Measurements from ENCODE around the gene REEP6.

- no peak for TF ChIP-seq CTCF (IDR thresholded peaks at IDR 0.05; ENCODE audit: low read length)
- no peak for TF ChIP-seq EZH2phosphoT487 (IDR thresholded peaks at IDR 0.05; ENCODE audit: low read length)
Measured at GRCh38 chr19:1447944-1448343, 43.0 kb upstream of the REEP6 start.

All from MM.1S (cell line).